ENCODE results near the gene SH2D3A. TPM values are rescaled to one million over a fixed set of nuclear protein-coding genes. Genes with fewer than 3 reads are reported as not detected.

SH2D3A gene
- total RNA-seq, 1 experiment from 2014 or later: 0.95 TPM

- Histone ChIP-seq H3K4me3 (ENCODE audit: low read depth, low read length, poor library complexity, severe bottlenecking) (no peak overlapping the region), H3K4me1 (ENCODE audit: insufficient read depth, low read length, poor library complexity, severe bottlenecking) (no peaks in the 10 kb centered on the region), H3K27ac (ENCODE audit: low read depth, low read length, poor library complexity, severe bottlenecking) (no peak overlapping the region), H3K36me3 (ENCODE audit: insufficient read depth, low read length, poor library complexity, severe bottlenecking) (no peaks in the 10 kb centered on the region), H3K27me3 (replicated peaks; ENCODE audit: insufficient read depth, low read depth, low read length, poor library complexity) (peaks cover 4% of the 10 kb centered on the region), H3K9me3 (ENCODE audit: low read depth, low read length, poor library complexity, severe bottlenecking) (no peaks in the 10 kb centered on the region)
- ChIA-PET POLR2A (ENCODE audit: low non-redundant PET) (no interaction called here), CTCF (no interaction called here)
- no peak for DNase-seq (ENCODE audit: low spot score)
- intact Hi-C loops (cut with micrococcal nuclease; ENCODE audit: unreplicated experiment): no loop called here
- no TSS peak for BruUV-seq (replicated peaks)
- TF ChIP-seq EZH2 (IDR thresholded peaks at IDR 0.05; ENCODE audit: borderline replicate concordance, low read depth, low read length, poor library complexity, severe bottlenecking) (no peak), CTCF (conservative IDR thresholded peaks at IDR 0.05; ENCODE audit: low read depth, low read length) (no peak)
Measured at GRCh38 chr19:6707658-6708018, 59.6 kb downstream of the SH2D3A start.

DNA sequence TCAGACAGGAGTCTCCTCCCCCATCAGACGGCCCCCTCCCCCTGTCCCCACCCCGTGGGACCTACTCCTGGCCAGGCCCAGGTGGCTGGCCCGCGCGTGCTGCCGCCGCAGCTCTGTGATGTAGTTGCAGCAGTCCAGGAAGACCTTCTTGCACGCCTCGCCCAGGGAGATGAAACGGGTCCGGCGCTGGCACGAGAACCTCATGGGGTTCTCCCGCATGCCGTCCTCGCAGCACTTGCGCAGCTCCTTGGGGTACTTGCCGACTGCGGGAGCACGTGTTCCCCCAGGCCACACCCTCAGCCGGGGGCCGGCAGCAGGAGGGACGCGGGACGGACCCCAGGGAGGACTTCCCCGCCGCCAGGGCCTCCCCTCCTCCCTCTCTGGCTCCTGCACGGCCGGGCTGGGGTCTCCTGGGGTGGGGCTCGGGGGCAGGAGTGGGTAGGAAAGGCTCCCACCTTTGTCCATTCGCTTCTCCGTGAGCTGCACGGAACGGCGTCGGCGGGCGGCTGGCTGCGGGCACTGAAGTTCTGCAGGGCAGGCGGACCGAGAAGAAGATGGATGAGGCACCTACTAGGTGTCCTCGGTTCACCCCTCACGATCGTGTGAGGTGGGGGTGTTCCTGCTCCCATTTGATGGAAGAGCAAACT, 60.1 kb downstream of the SH2D3A start:
- H3K27me3 ChIP-seq (replicated peaks; ENCODE audit: insufficient read depth, low read depth, low read length, poor library complexity): peaks cover 4% of the 10 kb centered on the region
- TF ChIP-seq CTCF (conservative IDR thresholded peaks at IDR 0.05; ENCODE audit: low read depth, low read length): no peak
- TF ChIP-seq EZH2 (IDR thresholded peaks at IDR 0.05; ENCODE audit: borderline replicate concordance, low read depth, low read length, poor library complexity, severe bottlenecking): no peak
- H3K36me3 ChIP-seq (ENCODE audit: insufficient read depth, low read length, poor library complexity, severe bottlenecking): no peaks in the 10 kb centered on the region
- H3K4me3 ChIP-seq (ENCODE audit: low read depth, low read length, poor library complexity, severe bottlenecking): no peak overlapping the region
- ChIA-PET CTCF (no interaction called here), POLR2A (ENCODE audit: low non-redundant PET) (no interaction called here)
- H3K4me1 ChIP-seq (ENCODE audit: insufficient read depth, low read length, poor library complexity, severe bottlenecking): no peaks in the 10 kb centered on the region
- H3K27ac ChIP-seq (ENCODE audit: low read depth, low read length, poor library complexity, severe bottlenecking): no peak overlapping the region
- H3K9me3 ChIP-seq (ENCODE audit: low read depth, low read length, poor library complexity, severe bottlenecking): no peaks in the 10 kb centered on the region
- intact Hi-C loops (cut with micrococcal nuclease; ENCODE audit: unreplicated experiment): no loop called here
- BruUV-seq (replicated peaks): no TSS peak
- no peak for DNase-seq (ENCODE audit: low spot score)

DNA sequence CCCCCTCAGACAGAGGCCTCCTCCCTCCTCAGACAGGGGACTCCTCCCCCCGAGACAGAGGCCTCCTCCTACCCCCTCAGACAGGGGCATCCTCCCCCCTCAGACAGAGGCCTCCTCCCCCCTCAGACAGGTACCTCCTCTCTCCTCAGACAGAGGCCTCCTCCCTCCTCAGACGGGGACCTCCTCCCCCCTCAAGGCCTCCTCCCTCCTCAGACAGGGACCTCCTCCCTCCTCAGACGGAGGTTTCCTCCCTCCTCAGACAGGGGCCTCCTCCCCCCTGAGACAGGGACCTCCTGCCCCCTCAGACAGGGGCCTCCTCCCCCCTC, 60.6 kb downstream of the SH2D3A start:
- Histone ChIP-seq H3K4me3 (ENCODE audit: low read depth, low read length, poor library complexity, severe bottlenecking) (no peak overlapping the region), H3K27me3 (replicated peaks; ENCODE audit: insufficient read depth, low read depth, low read length, poor library complexity) (peaks cover 4% of the 10 kb centered on the region), H3K9me3 (ENCODE audit: low read depth, low read length, poor library complexity, severe bottlenecking) (no peaks in the 10 kb centered on the region), H3K4me1 (ENCODE audit: insufficient read depth, low read length, poor library complexity, severe bottlenecking) (no peaks in the 10 kb centered on the region), H3K36me3 (ENCODE audit: insufficient read depth, low read length, poor library complexity, severe bottlenecking) (no peaks in the 10 kb centered on the region), H3K27ac (ENCODE audit: low read depth, low read length, poor library complexity, severe bottlenecking) (no peak overlapping the region)
- DNase-seq (ENCODE audit: low spot score): no peak
- TF ChIP-seq CTCF (conservative IDR thresholded peaks at IDR 0.05; ENCODE audit: low read depth, low read length) (no peak), EZH2 (IDR thresholded peaks at IDR 0.05; ENCODE audit: borderline replicate concordance, low read depth, low read length, poor library complexity, severe bottlenecking) (no peak)
- BruUV-seq (replicated peaks): no TSS peak
- intact Hi-C loops (cut with micrococcal nuclease; ENCODE audit: unreplicated experiment): no loop called here
- CTCF ChIA-PET: no interaction called here
- POLR2A ChIA-PET (ENCODE audit: low non-redundant PET): no interaction called here

All from A673 (cell line).